ENCODE data around the gene RABEPK.
"Not testable (repeated sequence)": the region's sequence is repeated elsewhere in the genome, so short reads cannot be mapped to it uniquely, and the experiment has no call there.

- TF ChIP-seq CTCF, POLR2A (IDR thresholded peaks at IDR 0.05): not testable (repeated sequence)
Measured at GRCh38 chr9:125234099-125234498, 33.8 kb downstream of the RABEPK start.

Measured in heart left ventricle (tissue), 13 donors.